HepG2 (cell line): ENCODE results near the gene OSBPL3. TPM values are rescaled to one million over a fixed set of nuclear protein-coding genes. Genes with fewer than 3 reads are reported as not detected.

Experiments
- ATAC-seq: fragments of 200-7000 bp; cut with Tn5 transposase; 3 replicates; pipeline ENCODE4 v1.9.1; 2020; ENCODE audit warnings: mild to moderate bottlenecking, moderate library complexity
- BruUV-seq: library from RNA; stranded (reverse); fragments of 400-500 nt; replicated peaks from 2 replicates; lab custom pipeline; 2021; lab: Mats Ljungman, UMichigan
- CTCF ChIA-PET: fragments of 300-600 bp; formaldehyde crosslinking; extraction: SDS; loops from one replicate; lab custom pipeline; 2021; ENCODE audit warnings: low total read pairs, inconsistent platforms, low intra/inter-chr PET ratio; lab: Yijun Ruan, JAX
- POLR2A ChIA-PET: fragments of 350-600 bp; sonication (Branson Sonifier 250); formaldehyde crosslinking; loops from one replicate; lab custom pipeline; 2020; ENCODE audit warnings: antibody characterized with exemption, inconsistent platforms; lab: Yijun Ruan, JAX
- DNase-seq: peaks from one replicate; pipeline ENCODE4 v3.0.0-alpha.2; 2015; ENCODE audit warnings: low spot score
- FAIRE-seq: peaks from 3 replicates; lab custom pipeline; 2011; peaks lifted over from hg19 to GRCh38; lab: Jason Lieb, UNC
- H2AFZ ChIP-seq: one replicate; pipeline ENCODE4 v1.6.1; 2011; ENCODE audit warnings: low read length, inconsistent platforms
- H3K27ac ChIP-seq: fragments of 300-600 bp; 3 replicates; pipeline ENCODE4 v1.8.0; 2011; ENCODE audit warnings: mixed run types, mild to moderate bottlenecking, mixed read lengths, low read length, inconsistent platforms; ENCODE audit not compliant: insufficient read depth; ENCODE audit errors: extremely low read length
- H3K27me3 ChIP-seq, 2 experiments: fragments of 200-600 bp in 1 of 2; 2 replicates in 1 of 2; 3 replicates in 1 of 2; pipeline versions ENCODE4 v1.6.0 to v1.8.0; 2011; ENCODE audit warnings: low read length in 2 of 2, mild to moderate bottlenecking in 2 of 2, moderate library complexity in 2 of 2, inconsistent platforms in 1 of 2; ENCODE audit not compliant: insufficient read depth in 2 of 2, control insufficient read depth in 1 of 2
- H3K36me3 ChIP-seq, 2 experiments: fragments of 200-600 bp in 1 of 2; replicated peaks in 1 of 2; 2 replicates in 1 of 2; 3 replicates in 1 of 2; pipeline versions ENCODE4 v1.5.1 to v1.8.0; 2011; ENCODE audit warnings: low read length in 2 of 2, inconsistent platforms in 1 of 2; ENCODE audit not compliant: insufficient read depth in 2 of 2, control insufficient read depth in 1 of 2
- H3K4me1 ChIP-seq: 2 replicates; pipeline ENCODE4 v1.5.1; 2012; ENCODE audit warnings: low read length, inconsistent platforms; ENCODE audit not compliant: insufficient read depth
- H3K4me2 ChIP-seq: 2 replicates; pipeline ENCODE4 v1.6.0; 2011; ENCODE audit warnings: low read depth, low read length, inconsistent platforms
- H3K4me3 ChIP-seq, 3 experiments: fragments of 200-600 bp in 1 of 3; sonication (generic), shearing (Covaris generic) in 1 of 3; replicated peaks in 1 of 3; 2 replicates each; pipeline ENCODE4 v1.5.1; 2011 to 2016; ENCODE audit warnings: low read length in 3 of 3, inconsistent platforms in 2 of 3, low read depth in 2 of 3, mild to moderate bottlenecking in 2 of 3, control low read depth in 1 of 3, mixed read lengths in 1 of 3; ENCODE audit not compliant: insufficient read depth in 1 of 3
- H3K79me2 ChIP-seq: one replicate; pipeline ENCODE4 v1.6.1; 2011; ENCODE audit warnings: low read length, inconsistent platforms; ENCODE audit not compliant: insufficient read depth
- H3K9ac ChIP-seq: 2 replicates; pipeline ENCODE4 v1.6.0; 2011; ENCODE audit warnings: mild to moderate bottlenecking, low read depth, low read length, inconsistent platforms; ENCODE audit not compliant: insufficient read depth
- H3K9me3 ChIP-seq: 2 replicates; pipeline ENCODE4 v1.5.1; 2012; ENCODE audit warnings: mild to moderate bottlenecking, low read length
- H4K20me1 ChIP-seq: 2 replicates; pipeline ENCODE4 v1.6.0; 2011; ENCODE audit warnings: inconsistent platforms, mild to moderate bottlenecking, low read length, moderate library complexity; ENCODE audit not compliant: insufficient read depth
- ATF7-NPFF ChIP-seq: sonication (generic); formaldehyde crosslinking; IDR thresholded peaks from 2 replicates; pipeline ENCODE4 v1.8.1; 2023; ENCODE audit warnings: mild to moderate bottlenecking, low read depth, missing genetic modification reagents, moderate library complexity
- MAFF ChIP-seq: IDR thresholded peaks from 2 replicates; pipeline ENCODE4 v1.6.1; 2011; ENCODE audit warnings: low read depth, low read length, improper control_type of control experiment
- MAFK ChIP-seq, 2 experiments: IDR thresholded peaks in 1 of 2; conservative IDR thresholded peaks in 1 of 2; 2 replicates each; pipeline ENCODE4 v1.6.1; 2011; ENCODE audit warnings: improper control_type of control experiment in 2 of 2, low read length in 2 of 2
- SCMH1 ChIP-seq: sonication (generic); formaldehyde crosslinking; IDR thresholded peaks from 2 replicates; pipeline ENCODE4 v1.9.0; 2021; ENCODE audit warnings: missing genetic modification reagents, mild to moderate bottlenecking, borderline replicate concordance
- ZNF446 ChIP-seq: sonication (generic); formaldehyde crosslinking; IDR thresholded peaks from 2 replicates; pipeline ENCODE4 v1.5.0; 2020; ENCODE audit warnings: mild to moderate bottlenecking, missing genetic modification reagents
- ZNF766 ChIP-seq: sonication (generic); formaldehyde crosslinking; IDR thresholded peaks from 2 replicates; pipeline ENCODE4 v1.5.0; 2020; ENCODE audit warnings: missing genetic modification reagents, borderline replicate concordance
- WGBS: methylation state at CpG from one replicate; pipeline ENCODE4 v1.1.6; 2017; ENCODE audit warnings: low lambda C conversion rate; 5-methylcytosine and 5-hydroxymethylcytosine counted together
- in situ Hi-C: cut with HindIII; loops from 2 replicates; pipeline ENCODE4 v1.10.0; 2017; ENCODE audit warnings: low pct_unique_long_range_greater_than_20kb; ENCODE audit not compliant: extremely low pct_ligation_motif_present
- intact Hi-C: fragments of 100-400 bp; cut with micrococcal nuclease; formaldehyde crosslinking; loops from one replicate; pipeline ENCODE4 v1.10.0; 2022; ENCODE audit not compliant: unreplicated experiment
- polyA plus RNA-seq, 8 experiments: library from polyadenylated mRNA; depleted of rRNA in 3 of 8; stranded (reverse) in 7 of 8; unstranded in 1 of 8; fragments of >200 nt; fragmentation: Illumina TruSeq in 4 of 8; extraction: Trizol in 4 of 8; gene quantifications; 2 replicates each; pipeline versions ENCODE4 v1.2.1 to v1.2.3, GENCODE V29; 2011 to 2016; ENCODE audit warnings: low read depth in 4 of 8, missing spikeins in 1 of 8, mixed read lengths in 1 of 8; ENCODE audit not compliant: insufficient read depth in 1 of 8
- total RNA-seq, 5 experiments: library from RNA; depleted of rRNA; stranded (reverse); fragments of >200 nt; fragmentation: Illumina TruSeq; extraction: Trizol; gene quantifications; 2 replicates each; pipeline ENCODE4 v1.2.3, GENCODE V29; 2016; ENCODE audit warnings: low read depth in 1 of 5
- TF ChIP-seq, protein P1 (sequence below): sonication (generic); formaldehyde crosslinking; IDR thresholded peaks from 2 replicates; pipeline ENCODE4 v1.5.1; 2020; ENCODE audit warnings: missing genetic modification reagents, mild to moderate bottlenecking, borderline replicate concordance
- TF ChIP-seq, protein P2 (sequence below): sonication (generic); formaldehyde crosslinking; IDR thresholded peaks from 2 replicates; pipeline ENCODE4 v1.5.0; 2020; ENCODE audit warnings: missing genetic modification reagents
- TF ChIP-seq, protein P3 (sequence below): sonication (generic); formaldehyde crosslinking; IDR thresholded peaks from 2 replicates; pipeline ENCODE4 v1.4.0; 2020; ENCODE audit warnings: missing genetic modification reagents, borderline replicate concordance

The OSBPL3 gene
- total and polyA plus RNA-seq, 2 of the 13 experiments (the other 11 are each of a cell fraction or from before 2014, with no cell fraction given) = 8.8 to 28.9 TPM

DNA sequence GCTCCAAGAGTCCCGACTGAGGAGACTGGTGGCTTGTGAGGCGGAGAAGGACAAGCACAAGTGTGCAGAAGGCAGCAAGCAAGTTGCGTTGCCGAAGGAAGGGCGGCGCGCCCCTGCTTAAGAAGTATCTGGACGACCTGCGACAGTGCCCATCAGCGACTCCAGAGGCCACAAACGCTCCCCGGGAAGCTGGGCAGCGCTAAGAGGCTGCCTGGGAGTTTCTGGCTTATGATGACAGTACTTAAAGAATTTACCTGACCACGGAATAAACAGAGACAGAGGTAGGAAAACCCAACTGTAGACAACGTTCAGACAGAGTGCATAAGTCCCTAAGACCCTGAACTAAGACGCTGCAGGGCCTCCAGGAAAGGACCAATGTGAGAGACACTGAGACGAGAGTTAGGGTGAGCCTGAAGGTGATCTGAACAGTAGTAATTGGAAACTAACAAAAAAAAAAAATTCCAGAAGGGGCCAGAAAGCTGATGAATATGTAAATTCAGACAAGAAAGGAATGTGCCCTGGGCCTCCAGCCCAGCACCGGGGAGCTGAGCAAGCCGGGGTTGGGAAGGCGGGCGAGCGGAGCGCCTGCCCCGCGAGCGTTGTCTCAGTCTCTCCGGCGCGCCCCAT lies 1.0 kb downstream of the OSBPL3 start (continued):
- TF ChIP-seq SCMH1 (no peak), ATF7-NPFF (CRISPR knock-in tag) (0 out of 2 replicates have a peak, but pooled peaks have one; percentile 9), ZNF446 (CRISPR knock-in tag) (0 out of 2 replicates have a peak, but pooled peaks have one; percentile 3), ZNF766 (peak; percentile 19; the same call in 1 of the 2 replicates)
- TF ChIP-seq, protein P1, sequence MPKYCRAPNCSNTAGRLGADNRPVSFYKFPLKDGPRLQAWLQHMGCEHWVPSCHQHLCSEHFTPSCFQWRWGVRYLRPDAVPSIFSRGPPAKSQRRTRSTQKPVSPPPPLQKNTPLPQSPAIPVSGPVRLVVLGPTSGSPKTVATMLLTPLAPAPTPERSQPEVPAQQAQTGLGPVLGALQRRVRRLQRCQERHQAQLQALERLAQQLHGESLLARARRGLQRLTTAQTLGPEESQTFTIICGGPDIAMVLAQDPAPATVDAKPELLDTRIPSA = 0 out of 2 replicates have a peak, but pooled peaks have one; percentile 41

DNA sequence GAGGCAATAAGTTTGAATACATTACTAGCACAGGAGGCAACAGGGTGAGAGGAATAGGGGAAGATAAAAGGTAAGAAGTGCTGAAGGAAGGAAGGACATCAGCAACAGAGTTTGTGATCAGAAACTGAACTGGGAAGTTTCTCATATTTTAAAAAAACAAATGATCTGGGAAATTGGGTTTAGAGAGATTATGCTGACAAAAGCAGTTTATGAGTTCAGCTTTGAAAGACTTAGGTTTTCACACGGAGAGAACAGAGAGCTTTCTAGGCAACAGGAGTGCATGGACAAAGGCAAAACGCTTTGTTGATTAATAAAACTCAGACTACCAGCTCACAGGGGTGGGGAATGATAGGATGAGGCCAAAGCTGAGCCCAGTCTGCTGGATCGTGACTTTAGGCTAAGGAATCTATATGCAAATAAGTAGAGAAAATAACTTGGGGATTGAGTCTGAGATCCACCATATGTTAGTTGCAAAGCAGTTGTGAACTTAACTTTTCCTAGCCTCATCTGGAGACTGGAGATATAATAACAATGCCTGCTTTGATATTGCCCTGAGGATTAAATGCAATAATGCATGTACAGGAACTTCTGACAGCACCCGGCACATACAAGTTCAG lies 4.2 kb downstream of the OSBPL3 start:
- Histone ChIP-seq H3K9ac (no peak overlapping the region), H2AFZ (no peak overlapping the region), H3K27me3 (no peaks in the 10 kb centered on the region; a peak in 1 of 5 replicates), H3K27ac (no peak overlapping the region), H3K4me1 (peaks cover 80% of the 10 kb centered on the region), H3K4me3 (no peak overlapping the region; a peak in 1 of 6 replicates), H4K20me1 (no peaks in the 10 kb centered on the region), H3K79me2 (peaks cover 86% of the 10 kb centered on the region), H3K9me3 (no peaks in the 10 kb centered on the region), H3K36me3 (no peaks in the 10 kb centered on the region), H3K4me2 (no peak overlapping the region; the same call in 1 of the 2 replicates)
- ChIA-PET CTCF (no interaction called here), POLR2A (no interaction called here)
- BruUV-seq = no TSS peak
- in situ Hi-C loops = no loop called here
- WGBS = 81% methylated on average over 4 of the region's 4 CpGs
- intact Hi-C loops = no loop called here
- DNase-seq (no peak), FAIRE-seq (peak; percentile 12), ATAC-seq (no peak)
- TF ChIP-seq MAFF (peak; percentile 89), MAFK (conservative IDR thresholded peaks at IDR 0.05 in 1 of 2, IDR thresholded peaks at IDR 0.05 in 1 of 2; ENCODE audit: low read length in 2 of 2) (peak; percentile 88 to 93)
- TF ChIP-seq, protein P2, sequence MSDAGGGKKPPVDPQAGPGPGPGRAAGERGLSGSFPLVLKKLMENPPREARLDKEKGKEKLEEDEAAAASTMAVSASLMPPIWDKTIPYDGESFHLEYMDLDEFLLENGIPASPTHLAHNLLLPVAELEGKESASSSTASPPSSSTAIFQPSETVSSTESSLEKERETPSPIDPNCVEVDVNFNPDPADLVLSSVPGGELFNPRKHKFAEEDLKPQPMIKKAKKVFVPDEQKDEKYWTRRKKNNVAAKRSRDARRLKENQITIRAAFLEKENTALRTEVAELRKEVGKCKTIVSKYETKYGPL (CRISPR knock-in tag) = no peak
- TF ChIP-seq, protein P3, sequence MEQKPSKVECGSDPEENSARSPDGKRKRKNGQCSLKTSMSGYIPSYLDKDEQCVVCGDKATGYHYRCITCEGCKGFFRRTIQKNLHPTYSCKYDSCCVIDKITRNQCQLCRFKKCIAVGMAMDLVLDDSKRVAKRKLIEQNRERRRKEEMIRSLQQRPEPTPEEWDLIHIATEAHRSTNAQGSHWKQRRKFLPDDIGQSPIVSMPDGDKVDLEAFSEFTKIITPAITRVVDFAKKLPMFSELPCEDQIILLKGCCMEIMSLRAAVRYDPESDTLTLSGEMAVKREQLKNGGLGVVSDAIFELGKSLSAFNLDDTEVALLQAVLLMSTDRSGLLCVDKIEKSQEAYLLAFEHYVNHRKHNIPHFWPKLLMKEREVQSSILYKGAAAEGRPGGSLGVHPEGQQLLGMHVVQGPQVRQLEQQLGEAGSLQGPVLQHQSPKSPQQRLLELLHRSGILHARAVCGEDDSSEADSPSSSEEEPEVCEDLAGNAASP = no peak
